C4-2B (cell line): ENCODE results near the gene CELA1.

ENCODE experiments used
- H3K27ac ChIP-seq: fragments of 450-650 bp; 2 replicates; pipeline ENCODE4 v1.5.1; 2017
- CTCF ChIP-seq: fragments of 450-650 bp; conservative IDR thresholded peaks from 2 replicates; pipeline ENCODE4 v1.5.1; 2017; ENCODE audit warnings: mild to moderate bottlenecking
- ZFX ChIP-seq: fragments of 450-650 bp; IDR thresholded peaks from 2 replicates; pipeline ENCODE4 v1.6.1; 2017

CELA1 gene

GRCh38 chr12:51381226-51382079, 35.0 kb upstream of the CELA1 start:
- no peak overlapping the region for H3K27ac ChIP-seq
- no peak for TF ChIP-seq ZFX

GRCh38 chr12:51379571-51379970, 33.1 kb upstream of the CELA1 start:
- TF ChIP-seq ZFX, result no peak
- TF ChIP-seq CTCF, result no peak
- no peak overlapping the region for H3K27ac ChIP-seq

- no peak overlapping the region for H3K27ac ChIP-seq
- TF ChIP-seq ZFX (no peak), CTCF (no peak)
These were observed 32.3 kb upstream of the CELA1 start for GRCh38 chr12:51378749-51379148.

GRCh38 chr12:51377099-51377984, 30.9 kb upstream of the CELA1 start:
- TF ChIP-seq ZFX (no peak), CTCF (no peak)
- no peak overlapping the region for H3K27ac ChIP-seq

- no peak for TF ChIP-seq CTCF
- no peak for TF ChIP-seq ZFX
- no peak overlapping the region for H3K27ac ChIP-seq
These were observed 28.4 kb upstream of the CELA1 start for GRCh38 chr12:51374856-51375255.

GRCh38 chr12:51374361-51374760, 27.9 kb upstream of the CELA1 start:
- TF ChIP-seq ZFX, result no peak
- TF ChIP-seq CTCF, result no peak
- no peak overlapping the region for H3K27ac ChIP-seq

- H3K27ac ChIP-seq, result no peak overlapping the region
These were observed 26.7 kb upstream of the CELA1 start for GRCh38 chr12:51373187-51373586.

More at GRCh38 chr12:51373187-51373586, 26.7 kb upstream of the CELA1 start:
- no peak for TF ChIP-seq CTCF
